Activated CD4-positive, alpha-beta memory T cell treated with anti-CD3 and anti-CD28 coated beads, Interleukin-2, amount 10 ng/mL, durations not matched to agents 7 days and 5 days (primary cell): ENCODE data around the gene CYP11A1. TPM values are rescaled to one million over a fixed set of nuclear protein-coding genes. Genes with fewer than 3 reads are reported as not detected.
A peak's percentile ranks its signal among the peaks of the same experiment; 100 is the strongest.

Experiments used
- CTCF ChIA-PET: fragments of 350-600 bp; sonication (Branson Sonifier 250); formaldehyde crosslinking; loops from one replicate; lab custom pipeline; 2021; ENCODE audit warnings: antibody characterized with exemption, inconsistent platforms; lab: Charles Lee
- POLR2A ChIA-PET: fragments of 350-600 bp; sonication (Branson Sonifier 250); formaldehyde crosslinking; loops from one replicate; lab custom pipeline; 2021; ENCODE audit warnings: antibody characterized with exemption; lab: Charles Lee
- DNase-seq: peaks from one replicate; pipeline ENCODE4 v3.0.0-alpha.2; 2020
- H3K27ac Mint-ChIP-seq: one replicate; pipeline ENCODE4 v1.8.0; 2021; ENCODE audit warnings: mild to moderate bottlenecking, mixed read lengths
- H3K27me3 Mint-ChIP-seq: one replicate; pipeline ENCODE4 v1.8.0; 2021; ENCODE audit warnings: mixed read lengths
- H3K36me3 Mint-ChIP-seq: one replicate; pipeline ENCODE4 v1.8.0; 2021; ENCODE audit warnings: low read depth, mixed read lengths
- H3K4me1 Mint-ChIP-seq: one replicate; pipeline ENCODE4 v1.8.0; 2021; ENCODE audit warnings: mixed read lengths
- H3K4me3 Mint-ChIP-seq: one replicate; pipeline ENCODE4 v1.8.0; 2021; ENCODE audit warnings: mild to moderate bottlenecking, mixed read lengths
- H3K9me3 Mint-ChIP-seq: one replicate; pipeline ENCODE4 v1.8.0; 2021; ENCODE audit warnings: mixed read lengths
- total RNA-seq, 2 experiments: library from RNA; stranded (reverse); gene quantifications; one replicate each; pipeline ENCODE4 v1.2.3, GENCODE V29; 2021

Gene CYP11A1
- total RNA-seq, 2 experiments from 2014 or later, result not detected

GRCh38 chr15:74304431-74304830 is 63.0 kb downstream of the CYP11A1 start:
- H3K4me1 Mint-ChIP-seq, result no peaks in the 10 kb centered on the region
- H3K36me3 Mint-ChIP-seq, result no peaks in the 10 kb centered on the region
- peaks cover 58% of the 10 kb centered on the region for H3K27me3 Mint-ChIP-seq
- no peak overlapping the region for H3K27ac Mint-ChIP-seq
- H3K4me3 Mint-ChIP-seq, result no peak overlapping the region
- H3K9me3 Mint-ChIP-seq, result no peaks in the 10 kb centered on the region
- CTCF ChIA-PET, result interaction anchor here (1.4 kb wide), 1 partner anchor 18 kb away, joined by 4 read pairs; no protein-coding TSS in a partner anchor
- no peak for DNase-seq
- POLR2A ChIA-PET, result no interaction called here

- Mint-ChIP-seq H3K36me3 (no peaks in the 10 kb centered on the region), H3K27me3 (peaks cover 53% of the 10 kb centered on the region), H3K27ac (no peak overlapping the region), H3K4me1 (no peaks in the 10 kb centered on the region), H3K4me3 (no peak overlapping the region), H3K9me3 (no peaks in the 10 kb centered on the region)
- CTCF ChIA-PET, result no interaction called here
- DNase-seq, result no peak
- POLR2A ChIA-PET, result no interaction called here
Observed at GRCh38 chr15:74303741-74304309, 63.6 kb downstream of the CYP11A1 start.

- Mint-ChIP-seq H3K4me1 (no peaks in the 10 kb centered on the region), H3K9me3 (no peaks in the 10 kb centered on the region), H3K27me3 (peaks cover 54% of the 10 kb centered on the region), H3K4me3 (no peak overlapping the region), H3K27ac (no peak overlapping the region), H3K36me3 (no peaks in the 10 kb centered on the region)
- CTCF ChIA-PET, result no interaction called here
- POLR2A ChIA-PET, result no interaction called here
- peak; percentile 40 for DNase-seq
Observed at GRCh38 chr15:74302821-74303359, 64.6 kb downstream of the CYP11A1 start.

DNA sequence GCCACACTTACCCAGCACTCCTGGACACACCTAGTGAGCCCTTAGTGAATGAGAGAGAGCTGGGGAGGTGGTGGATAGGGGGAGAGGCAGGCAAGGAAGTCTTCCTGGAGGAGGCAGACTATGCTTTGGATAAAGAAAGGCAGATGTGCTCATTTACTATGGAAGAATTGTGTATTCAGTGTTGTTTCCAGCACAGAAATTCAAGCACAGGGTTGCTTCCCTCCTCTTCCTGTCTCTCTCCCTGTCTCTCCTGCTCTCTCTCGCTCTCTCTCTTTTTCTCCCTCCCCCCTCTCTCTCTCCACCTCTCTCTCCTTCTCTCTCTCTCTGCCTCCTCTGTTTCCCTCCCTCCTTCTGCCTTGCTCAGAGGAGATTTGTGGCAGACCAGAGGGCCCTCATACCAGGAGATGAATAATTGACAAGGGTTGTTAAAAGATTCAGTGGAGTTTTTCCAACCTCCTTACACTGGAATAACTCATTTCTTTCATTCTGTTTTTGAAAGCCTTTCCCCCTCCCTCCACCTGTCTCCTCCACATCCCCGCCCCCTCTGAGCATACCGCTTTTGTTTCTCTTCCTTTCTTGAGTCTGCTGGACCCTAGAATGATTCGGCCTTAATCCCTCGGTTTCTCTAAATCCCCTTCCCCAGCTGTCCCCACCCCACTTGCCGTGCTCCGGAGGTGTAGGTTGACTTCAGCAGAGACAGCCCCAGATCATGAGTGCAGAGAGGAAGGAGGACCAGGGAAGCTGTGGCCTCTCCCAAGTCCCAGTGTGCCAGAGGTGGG is 65.7 kb downstream of the CYP11A1 start:
- H3K4me1 Mint-ChIP-seq, result no peaks in the 10 kb centered on the region
- ChIA-PET CTCF (no interaction called here), POLR2A (no interaction called here)
- no peaks in the 10 kb centered on the region for H3K36me3 Mint-ChIP-seq
- no peaks in the 10 kb centered on the region for H3K9me3 Mint-ChIP-seq
- no peak overlapping the region for H3K4me3 Mint-ChIP-seq
- no peak for DNase-seq
- peaks cover 56% of the 10 kb centered on the region for H3K27me3 Mint-ChIP-seq
- H3K27ac Mint-ChIP-seq, result no peak overlapping the region

DNA sequence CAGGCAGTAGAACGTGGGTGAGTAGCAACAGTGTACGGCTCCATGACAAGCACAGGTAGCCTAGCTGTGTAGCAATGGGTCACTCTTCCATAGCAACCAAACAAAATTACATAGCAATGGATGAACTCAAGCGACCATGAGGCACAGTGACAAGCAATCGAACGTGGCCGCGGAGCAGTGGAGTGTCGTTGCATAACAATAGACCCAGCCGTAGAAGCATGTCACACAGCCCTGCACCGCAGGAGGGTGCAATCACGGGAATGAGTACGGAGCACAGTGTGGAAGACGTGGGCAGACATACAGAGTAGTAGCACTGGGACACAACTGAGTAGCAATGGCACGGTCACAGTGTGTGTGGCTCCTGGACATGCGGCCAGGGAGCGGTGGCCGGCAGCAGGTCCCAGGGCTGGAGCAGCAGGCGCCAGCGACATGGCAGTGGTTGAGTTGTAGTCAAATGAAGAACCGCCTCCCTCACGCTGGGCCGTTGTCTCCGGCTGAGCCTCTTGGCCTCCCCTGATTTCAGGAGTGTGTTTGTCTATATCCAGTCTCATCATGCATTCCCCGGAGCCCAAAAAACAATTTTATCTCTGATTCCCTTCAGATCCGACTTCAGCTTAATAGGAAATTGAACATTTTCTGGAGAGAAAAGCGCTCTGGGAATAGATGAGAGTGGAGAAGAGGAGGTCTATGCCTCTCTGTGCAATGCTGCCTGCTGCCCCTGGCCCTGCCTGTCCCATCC is 67.2 kb downstream of the CYP11A1 start:
- DNase-seq, result no peak
- ChIA-PET POLR2A (no interaction called here), CTCF (no interaction called here)
- no peaks in the 10 kb centered on the region for H3K36me3 Mint-ChIP-seq
- H3K9me3 Mint-ChIP-seq, result no peaks in the 10 kb centered on the region
- H3K27me3 Mint-ChIP-seq, result peaks cover 44% of the 10 kb centered on the region
- no peaks in the 10 kb centered on the region for H3K4me1 Mint-ChIP-seq
- no peak overlapping the region for H3K27ac Mint-ChIP-seq
- H3K4me3 Mint-ChIP-seq, result no peak overlapping the region

DNA sequence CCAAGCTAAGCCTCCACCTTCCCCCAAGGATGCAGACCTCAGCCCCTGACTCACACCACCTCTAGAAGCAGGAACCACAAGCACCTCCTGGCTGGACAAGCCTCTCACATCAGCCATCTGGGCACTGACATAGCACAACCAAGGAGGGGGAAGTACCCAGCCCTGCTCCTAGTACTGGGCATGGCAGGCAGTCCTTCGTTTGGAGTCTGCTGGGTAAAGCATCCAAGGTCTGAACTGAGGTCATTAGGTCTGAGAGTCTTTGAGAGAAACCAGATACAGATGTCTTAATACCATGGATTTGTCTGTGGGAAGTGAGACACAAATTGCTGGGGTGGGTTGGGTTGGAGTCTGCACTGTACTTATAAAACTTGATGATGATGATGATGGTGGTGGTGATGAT is 69.6 kb downstream of the CYP11A1 start:
- POLR2A ChIA-PET, result no interaction called here
- DNase-seq, result no peak
- Mint-ChIP-seq H3K27me3 (peaks cover 38% of the 10 kb centered on the region), H3K4me1 (no peaks in the 10 kb centered on the region), H3K27ac (no peak overlapping the region), H3K9me3 (no peaks in the 10 kb centered on the region), H3K36me3 (no peaks in the 10 kb centered on the region), H3K4me3 (no peak overlapping the region)
- CTCF ChIA-PET, result no interaction called here

DNA sequence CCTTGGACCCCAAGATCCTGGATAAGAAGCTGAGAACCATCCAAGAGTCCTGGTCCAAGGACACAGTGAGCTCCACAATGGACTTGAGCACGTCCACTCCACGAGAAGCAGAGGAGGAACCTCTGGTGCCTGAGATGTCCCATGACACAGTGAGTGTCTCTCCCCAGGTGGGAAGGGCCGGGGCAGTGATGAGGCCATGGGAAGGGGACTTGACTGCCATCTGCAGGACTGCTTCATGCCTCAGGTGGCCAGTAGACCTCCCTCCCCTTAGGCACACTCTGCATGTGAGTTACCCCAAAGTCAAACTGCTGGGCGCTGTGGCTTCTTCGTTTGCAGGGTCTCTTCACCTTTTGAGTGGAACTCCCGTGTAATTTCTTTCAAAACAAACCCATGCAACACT is 71.6 kb downstream of the CYP11A1 start:
- H3K4me3 Mint-ChIP-seq, result no peak overlapping the region
- CTCF ChIA-PET, result interaction anchor here (1.0 kb wide), 1 partner anchor 228 kb away, joined by 4 read pairs; no protein-coding TSS in a partner anchor
- POLR2A ChIA-PET, result no interaction called here
- no peak for DNase-seq
- no peaks in the 10 kb centered on the region for H3K36me3 Mint-ChIP-seq
- H3K9me3 Mint-ChIP-seq, result no peaks in the 10 kb centered on the region
- H3K27me3 Mint-ChIP-seq, result peaks cover 23% of the 10 kb centered on the region
- H3K4me1 Mint-ChIP-seq, result peaks cover 6% of the 10 kb centered on the region
- no peak overlapping the region for H3K27ac Mint-ChIP-seq

DNA sequence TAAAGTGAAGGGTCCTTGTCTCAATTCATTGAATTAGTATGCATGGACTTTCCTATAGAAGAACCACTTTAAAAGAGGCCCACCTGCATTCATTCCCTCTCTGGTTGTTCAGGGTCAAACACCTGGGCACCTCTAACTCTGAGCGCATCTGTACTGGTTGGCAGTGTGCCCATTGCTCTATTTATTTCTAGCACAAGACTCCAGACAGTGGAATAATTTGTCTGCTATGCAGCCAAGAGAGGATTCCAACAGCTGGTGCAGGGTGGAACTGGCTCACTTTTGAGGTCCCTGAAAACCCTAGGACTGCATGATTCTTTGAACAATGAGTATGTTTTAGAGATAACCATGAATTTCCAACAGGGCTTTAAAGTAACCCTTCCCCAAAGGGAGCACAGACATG is 73.4 kb downstream of the CYP11A1 start:
- H3K4me3 Mint-ChIP-seq, result no peak overlapping the region
- ChIA-PET CTCF (no interaction called here), POLR2A (no interaction called here)
- DNase-seq, result no peak
- H3K9me3 Mint-ChIP-seq, result no peaks in the 10 kb centered on the region
- no peak overlapping the region for H3K27ac Mint-ChIP-seq
- no peaks in the 10 kb centered on the region for H3K36me3 Mint-ChIP-seq
- H3K27me3 Mint-ChIP-seq, result peaks cover 17% of the 10 kb centered on the region
- peaks cover 10% of the 10 kb centered on the region for H3K4me1 Mint-ChIP-seq

DNA sequence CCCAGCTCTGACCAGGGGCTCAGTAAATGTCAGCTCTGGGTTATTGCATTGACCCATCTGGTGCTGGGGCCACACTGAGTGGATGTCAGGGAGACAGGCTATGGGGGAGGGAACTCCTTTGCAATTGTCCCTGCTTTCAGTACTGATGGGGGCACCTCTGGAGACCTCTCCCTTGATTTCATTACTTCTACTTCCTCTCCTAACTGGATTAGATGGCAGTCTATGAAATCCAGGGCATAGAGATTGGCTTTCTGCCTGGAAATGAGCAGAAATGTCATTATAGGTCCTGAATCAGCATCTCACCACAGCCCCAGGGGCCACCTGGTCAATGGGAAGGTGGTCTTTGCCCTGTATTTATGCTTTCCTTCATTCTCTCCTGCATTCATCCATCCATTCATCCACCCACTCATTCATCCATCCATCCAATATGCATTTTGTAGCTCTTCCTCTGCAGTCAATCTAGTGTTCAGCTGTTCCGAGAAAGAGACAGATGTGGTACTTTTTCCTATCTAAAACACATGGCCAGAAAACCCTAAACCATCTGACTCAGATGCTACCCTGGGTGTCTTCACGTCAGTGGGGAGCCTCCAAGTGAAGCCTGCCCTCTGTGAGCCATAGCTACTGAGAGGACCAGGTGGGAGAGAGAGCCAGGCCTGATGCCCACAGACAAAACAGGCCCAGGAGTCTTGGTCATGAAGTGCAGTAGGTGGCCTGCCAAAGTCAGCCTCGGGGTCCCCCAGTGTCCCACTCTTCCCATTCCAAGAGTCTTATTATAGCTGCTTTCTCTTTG is 74.2 kb downstream of the CYP11A1 start:
- Mint-ChIP-seq H3K9me3 (no peaks in the 10 kb centered on the region), H3K36me3 (no peaks in the 10 kb centered on the region), H3K4me1 (peaks cover 10% of the 10 kb centered on the region), H3K27ac (no peak overlapping the region), H3K27me3 (peaks cover 16% of the 10 kb centered on the region), H3K4me3 (no peak overlapping the region)
- ChIA-PET POLR2A (no interaction called here), CTCF (no interaction called here)
- DNase-seq, result no peak

DNA sequence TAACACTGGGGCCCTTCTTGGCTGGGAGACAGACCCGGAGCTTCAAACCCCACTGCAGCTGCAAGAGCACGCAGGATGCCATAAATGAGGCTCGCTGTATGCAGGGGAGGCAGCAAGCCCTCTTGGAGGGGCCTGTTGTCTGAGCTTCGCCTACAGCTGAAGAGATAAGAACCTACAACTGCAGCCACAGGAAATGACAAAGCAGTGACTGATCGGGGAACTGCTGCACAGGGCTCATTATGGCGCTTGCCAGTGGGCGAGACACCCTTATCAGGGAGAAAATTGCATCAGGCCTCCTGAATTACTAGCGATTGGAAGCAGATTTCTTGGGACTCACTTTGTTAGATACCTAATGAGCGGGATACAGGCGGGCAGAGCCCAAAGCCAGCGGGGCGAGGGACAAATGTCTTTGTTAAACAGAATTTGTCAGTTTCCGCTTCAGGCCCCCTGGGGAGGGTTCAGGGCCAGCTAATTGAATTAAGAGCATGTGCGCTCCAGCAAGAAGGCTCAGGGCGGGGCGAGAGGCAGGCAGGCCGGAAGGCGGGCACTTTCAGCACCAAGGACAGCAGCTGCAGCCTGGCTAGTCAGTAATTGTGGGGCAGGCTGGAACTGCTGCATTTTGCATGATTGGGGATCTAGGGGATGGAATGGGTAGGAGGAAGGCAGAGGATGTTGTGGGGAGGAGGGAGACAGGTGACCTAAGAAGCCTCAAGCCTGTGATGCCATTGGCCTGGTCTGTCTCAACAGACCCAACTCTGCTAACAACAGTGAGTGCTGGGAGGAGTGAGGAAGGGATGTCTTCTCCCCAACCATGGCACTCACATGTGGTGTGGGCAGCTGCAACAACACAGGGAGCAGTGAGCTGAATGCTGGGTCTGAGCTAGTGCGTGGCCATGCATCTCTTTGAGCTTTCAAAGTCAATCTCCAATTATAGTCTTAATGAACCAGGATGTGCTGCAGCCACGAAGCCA is 76.1 kb downstream of the CYP11A1 start:
- peak; percentile 83 for DNase-seq
- Mint-ChIP-seq H3K9me3 (no peaks in the 10 kb centered on the region), H3K4me3 (no peak overlapping the region), H3K36me3 (no peaks in the 10 kb centered on the region), H3K4me1 (peaks cover 10% of the 10 kb centered on the region), H3K27ac (no peak overlapping the region), H3K27me3 (peaks cover 18% of the 10 kb centered on the region)
- ChIA-PET POLR2A (interaction anchor here (0.6 kb wide), 1 partner anchor 37 kb away, joined by 3 read pairs; no protein-coding TSS in a partner anchor), CTCF (interaction anchor here (1.1 kb wide), 1 partner anchor 16 kb away, joined by 3 read pairs; no protein-coding TSS in a partner anchor)

GRCh38 chr15:74290645-74291044 is 76.8 kb downstream of the CYP11A1 start:
- peaks cover 10% of the 10 kb centered on the region for H3K4me1 Mint-ChIP-seq
- no peak overlapping the region for H3K27ac Mint-ChIP-seq
- H3K36me3 Mint-ChIP-seq, result no peaks in the 10 kb centered on the region
- H3K4me3 Mint-ChIP-seq, result no peak overlapping the region
- no peaks in the 10 kb centered on the region for H3K9me3 Mint-ChIP-seq
- H3K27me3 Mint-ChIP-seq, result peaks cover 19% of the 10 kb centered on the region
- ChIA-PET POLR2A (no interaction called here), CTCF (no interaction called here)
- DNase-seq, result no peak

DNA sequence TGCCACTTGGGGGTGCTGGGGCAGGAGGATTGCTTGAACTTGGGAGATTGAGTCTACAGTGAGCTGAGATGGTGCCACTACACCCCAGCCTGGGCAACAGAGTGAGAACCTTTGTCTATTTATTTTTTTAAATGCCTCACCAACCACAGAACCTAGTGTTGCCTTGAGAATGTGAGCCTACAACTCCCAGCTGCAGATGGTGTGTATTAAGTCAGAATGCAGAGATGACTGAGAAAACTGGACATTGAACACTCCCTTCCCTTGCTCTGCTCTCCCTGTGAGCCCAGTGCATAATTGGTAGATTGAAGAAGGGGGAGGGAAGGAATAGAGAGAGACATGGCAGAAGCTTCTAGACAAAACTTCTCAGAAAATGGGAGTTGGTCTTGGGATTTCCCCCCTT is 77.8 kb downstream of the CYP11A1 start:
- no peaks in the 10 kb centered on the region for H3K9me3 Mint-ChIP-seq
- H3K4me1 Mint-ChIP-seq, result peaks cover 10% of the 10 kb centered on the region
- POLR2A ChIA-PET, result no interaction called here
- no peak overlapping the region for H3K4me3 Mint-ChIP-seq
- H3K27me3 Mint-ChIP-seq, result peaks cover 19% of the 10 kb centered on the region
- no peak for DNase-seq
- no peak overlapping the region for H3K27ac Mint-ChIP-seq
- CTCF ChIA-PET, result interaction anchor here (0.9 kb wide), 1 partner anchor 18 kb away, joined by 4 read pairs; no protein-coding TSS in a partner anchor
- H3K36me3 Mint-ChIP-seq, result no peaks in the 10 kb centered on the region
